Kidney (tissue), 14 donors: Measurements from ENCODE around the gene GRIK2. TPM values are rescaled to one million over a fixed set of nuclear protein-coding genes. Genes with fewer than 3 reads are reported as not detected.

Experiments
- DNase-seq, 5 donors: peaks; one replicate each; pipeline ENCODE4 v3.0.0-alpha.2; 2013 to 2020
- FAIRE-seq: peaks from 2 replicates; lab custom pipeline; 2012; peaks lifted over from hg19 to GRCh38; lab: Jason Lieb, UNC
- H3K27ac ChIP-seq, 2 donors: one replicate each; pipeline ENCODE4 v1.7.0; 2013; ENCODE audit warnings: low read depth in 2 of 2, low read length in 2 of 2, inconsistent platforms in 1 of 2
- H3K27me3 ChIP-seq: one replicate; pipeline ENCODE4 v1.7.1; 2013; ENCODE audit warnings: low read length, inconsistent platforms; ENCODE audit not compliant: control insufficient read depth, insufficient read depth
- H3K36me3 ChIP-seq, 3 donors: one replicate each; pipeline versions ENCODE4 v1.7.0 to v1.7.1; 2013; ENCODE audit warnings: low read length in 3 of 3, control low read depth in 1 of 3, inconsistent platforms in 1 of 3; ENCODE audit not compliant: insufficient read depth in 3 of 3, control insufficient read depth in 2 of 3
- H3K4me1 ChIP-seq, 3 donors: one replicate each; pipeline versions ENCODE4 v1.7.0 to v1.7.1; 2013; ENCODE audit warnings: low read length in 3 of 3, inconsistent platforms in 1 of 3, low read depth in 1 of 3; ENCODE audit not compliant: control insufficient read depth in 2 of 3, insufficient read depth in 2 of 3
- H3K4me3 ChIP-seq, 3 donors: one replicate each; pipeline versions ENCODE4 v1.7.0 to v1.8.1; 2013; ENCODE audit warnings: low read length in 3 of 3, control low read depth in 1 of 3, inconsistent platforms in 1 of 3
- H3K9ac ChIP-seq, 3 donors: one replicate each; pipeline versions ENCODE4 v1.7.0 to v1.7.1; 2013; ENCODE audit warnings: low read length in 3 of 3, control low read depth in 1 of 3, inconsistent platforms in 1 of 3
- H3K9me3 ChIP-seq, 3 donors: one replicate each; pipeline versions ENCODE4 v1.7.0 to v1.7.1; 2013; ENCODE audit warnings: low read length in 3 of 3, control low read depth in 1 of 3, inconsistent platforms in 1 of 3; ENCODE audit not compliant: control insufficient read depth in 2 of 3, insufficient read depth in 1 of 3
- intact Hi-C: fragments of 100-400 bp; cut with DNase I; formaldehyde crosslinking; loops from one replicate; pipeline ENCODE4 v1.11.1; 2022
- polyA plus RNA-seq: library from polyadenylated mRNA; stranded (reverse); fragments of 350-450 nt; fragmentation: Illumina TruSeq; extraction: RNeasy Lipid Tissue Mini Kit (QIAGEN cat#74804); gene quantifications from one replicate; pipeline ENCODE4 v1.2.3, GENCODE V29; 2014; ENCODE audit warnings: low read depth, low replicate concordance; ENCODE audit not compliant: insufficient read depth
- total RNA-seq: library from RNA; stranded (reverse); fragmentation: NEBNext Ultra II Directional; extraction: Animal tissue kit (Norgen Biotek cat#: 25700); gene quantifications from one replicate; pipeline ENCODE4 v1.2.1, GENCODE V29; 2021
- TF ChIP-seq, protein P1 (sequence below): IDR thresholded peaks from 3 replicates; pipeline ENCODE4 v1.5.1; 2012; ENCODE audit warnings: mild to moderate bottlenecking, moderate library complexity, borderline replicate concordance; ENCODE audit not compliant: insufficient read depth; ENCODE audit errors: extremely low read depth
- donor health status: control.
- donor health status: control.
- donor health status: control.
- donor health status: control.
- donor health status: control.
- donor health status: DM: yes; HTN: yes; CAD: no.
- donor health status: Normal renal cell carcinoma (clear cell type).

GRIK2 gene
- total and polyA plus RNA-seq, 2 donors from 2014 or later = 0.82 to 1.4 TPM

DNA sequence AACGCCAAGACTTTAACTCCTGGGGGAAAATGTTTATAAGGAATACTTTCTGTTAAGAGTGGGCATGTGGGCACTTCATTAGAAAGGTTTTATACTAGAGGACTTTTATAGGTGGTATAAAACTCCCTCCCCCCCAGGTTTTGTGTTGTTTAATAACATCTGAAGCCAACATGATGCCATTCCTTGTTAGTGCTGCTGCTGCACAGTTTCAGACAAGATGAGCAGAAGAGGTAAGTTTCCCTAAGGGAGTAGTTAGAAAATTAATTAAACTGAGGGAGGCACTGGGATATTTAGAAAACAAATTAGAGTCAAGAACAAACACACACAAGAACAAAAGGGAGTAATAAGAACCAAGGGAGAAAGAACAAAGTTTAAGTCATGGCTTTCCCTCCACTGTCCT, 362.4 kb downstream of the GRIK2 start:
- Histone ChIP-seq H3K27me3 (no peaks in the 10 kb centered on the region), H3K9me3 (no peaks in the 10 kb centered on the region), H3K36me3 (no peaks in the 10 kb centered on the region), H3K4me3 (no peak overlapping the region), H3K9ac (no peak overlapping the region), H3K4me1 (no peaks in the 10 kb centered on the region), H3K27ac (no peak overlapping the region)
- TF ChIP-seq, protein P1, sequence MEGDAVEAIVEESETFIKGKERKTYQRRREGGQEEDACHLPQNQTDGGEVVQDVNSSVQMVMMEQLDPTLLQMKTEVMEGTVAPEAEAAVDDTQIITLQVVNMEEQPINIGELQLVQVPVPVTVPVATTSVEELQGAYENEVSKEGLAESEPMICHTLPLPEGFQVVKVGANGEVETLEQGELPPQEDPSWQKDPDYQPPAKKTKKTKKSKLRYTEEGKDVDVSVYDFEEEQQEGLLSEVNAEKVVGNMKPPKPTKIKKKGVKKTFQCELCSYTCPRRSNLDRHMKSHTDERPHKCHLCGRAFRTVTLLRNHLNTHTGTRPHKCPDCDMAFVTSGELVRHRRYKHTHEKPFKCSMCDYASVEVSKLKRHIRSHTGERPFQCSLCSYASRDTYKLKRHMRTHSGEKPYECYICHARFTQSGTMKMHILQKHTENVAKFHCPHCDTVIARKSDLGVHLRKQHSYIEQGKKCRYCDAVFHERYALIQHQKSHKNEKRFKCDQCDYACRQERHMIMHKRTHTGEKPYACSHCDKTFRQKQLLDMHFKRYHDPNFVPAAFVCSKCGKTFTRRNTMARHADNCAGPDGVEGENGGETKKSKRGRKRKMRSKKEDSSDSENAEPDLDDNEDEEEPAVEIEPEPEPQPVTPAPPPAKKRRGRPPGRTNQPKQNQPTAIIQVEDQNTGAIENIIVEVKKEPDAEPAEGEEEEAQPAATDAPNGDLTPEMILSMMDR = no peak
- DNase-seq (no peak), FAIRE-seq (no peak)
- intact Hi-C loops = no loop called here

DNA sequence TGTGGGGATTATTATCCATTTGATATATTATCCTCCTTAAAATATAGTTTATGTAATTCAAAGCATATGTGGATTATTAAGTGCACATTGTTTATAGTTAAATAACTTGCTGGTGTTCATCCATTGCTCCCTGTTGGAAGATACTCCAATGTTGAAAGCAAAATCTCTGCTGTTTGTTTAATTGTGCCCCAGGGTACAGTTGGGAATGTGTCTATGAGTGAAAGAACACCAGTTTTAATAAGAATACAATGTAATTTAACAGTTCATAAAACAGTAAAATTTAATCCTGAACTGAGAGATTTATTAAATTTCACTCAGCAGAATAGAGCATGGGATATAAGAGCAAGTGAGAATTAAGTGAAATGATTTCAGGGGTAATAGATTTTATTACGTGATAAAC, 364.9 kb downstream of the GRIK2 start:
- no peak overlapping the region for H3K27ac ChIP-seq
- no peaks in the 10 kb centered on the region for H3K9me3 ChIP-seq
- no peaks in the 10 kb centered on the region for H3K27me3 ChIP-seq
- FAIRE-seq = no peak
- no peak for DNase-seq
- no peak overlapping the region for H3K9ac ChIP-seq
- H3K4me3 ChIP-seq = no peak overlapping the region
- H3K4me1 ChIP-seq = no peaks in the 10 kb centered on the region
- no peaks in the 10 kb centered on the region for H3K36me3 ChIP-seq
- intact Hi-C loops = no loop called here
- TF ChIP-seq, protein P1 = no peak

DNA sequence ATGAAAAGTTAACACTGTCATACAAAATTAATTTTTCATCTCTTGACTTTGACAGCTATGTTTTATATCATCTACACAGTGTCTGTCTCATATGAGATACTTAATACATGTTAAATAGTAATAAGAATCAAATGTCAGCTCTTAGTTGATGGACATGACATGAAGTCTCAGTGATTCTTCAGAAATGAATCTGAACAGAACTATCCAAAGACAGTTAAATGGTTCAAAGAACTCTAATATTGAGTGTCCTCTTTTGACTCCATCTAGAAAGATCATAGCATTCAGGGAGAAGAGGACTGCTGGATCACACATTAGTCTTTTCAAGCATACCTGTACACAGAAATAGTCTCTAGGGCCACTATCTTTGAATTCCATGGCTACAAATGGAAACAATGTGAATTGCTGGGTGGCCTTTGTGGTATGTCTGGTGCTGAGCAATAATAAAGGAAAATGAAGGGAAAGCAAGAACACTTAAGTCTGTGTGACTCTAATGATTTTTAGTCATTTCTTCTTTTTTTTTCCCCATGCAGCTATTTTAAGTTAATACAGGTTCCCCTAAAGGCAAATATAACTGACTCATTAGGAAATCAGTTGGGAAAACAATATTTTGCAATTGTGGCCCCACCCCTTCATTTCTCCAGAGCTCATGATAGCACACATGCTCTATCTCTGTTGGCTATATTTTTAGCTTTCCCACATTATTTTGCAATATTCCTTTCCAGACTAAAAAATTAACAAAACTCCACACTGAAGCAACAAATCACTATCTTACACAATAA, 367.5 kb downstream of the GRIK2 start:
- H3K27me3 ChIP-seq = no peaks in the 10 kb centered on the region
- no peaks in the 10 kb centered on the region for H3K36me3 ChIP-seq
- no peaks in the 10 kb centered on the region for H3K4me1 ChIP-seq
- TF ChIP-seq, protein P1 = no peak
- H3K9me3 ChIP-seq = no peaks in the 10 kb centered on the region
- no peak overlapping the region for H3K9ac ChIP-seq
- no peak for DNase-seq
- intact Hi-C loops = no loop called here
- no peak overlapping the region for H3K27ac ChIP-seq
- H3K4me3 ChIP-seq = no peak overlapping the region
- FAIRE-seq = no peak
